Muscle of leg (tissue), 11 donors: ENCODE measurements around the gene SGPL1. TPM values are rescaled to one million over a fixed set of nuclear protein-coding genes. Genes with fewer than 3 reads are reported as not detected.

Source experiments
- DNase-seq: peaks from one replicate; pipeline ENCODE4 v3.0.0; 2013
- H3K27ac ChIP-seq: one replicate; pipeline ENCODE4 v1.5.1; 2013; ENCODE audit warnings: mild to moderate bottlenecking, low read length, control low read depth
- H3K27me3 ChIP-seq: one replicate; pipeline ENCODE4 v1.6.1; 2013; ENCODE audit warnings: low read length; ENCODE audit not compliant: control insufficient read depth, insufficient read depth
- H3K36me3 ChIP-seq: one replicate; pipeline ENCODE4 v1.6.1; 2013; ENCODE audit warnings: low read length; ENCODE audit not compliant: control insufficient read depth, insufficient read depth
- H3K4me1 ChIP-seq: one replicate; pipeline ENCODE4 v1.6.1; 2013; ENCODE audit warnings: low read length; ENCODE audit not compliant: control insufficient read depth, insufficient read depth
- H3K4me3 ChIP-seq: one replicate; pipeline ENCODE4 v1.5.1; 2013; ENCODE audit warnings: low read length, control low read depth
- H3K9me3 ChIP-seq: replicated peaks from 2 replicates; pipeline ENCODE4 v1.6.1; 2013; ENCODE audit warnings: low read depth, low read length; ENCODE audit not compliant: control insufficient read depth
- WGBS: methylation state at CpG from one replicate; pipeline ENCODE4 v1.1.5; 2013; ENCODE audit warnings: missing lambda C conversion rate; ENCODE audit not compliant: insufficient coverage; 5-methylcytosine and 5-hydroxymethylcytosine counted together
- polyA plus RNA-seq, 8 donors: library from polyadenylated mRNA; unstranded; fragments of 120-200 nt; gene quantifications; one replicate each; pipeline versions ENCODE4 v1.2.1 to v1.2.3, GENCODE V29; 2013; ENCODE audit warnings: inconsistent platforms in 1 of 8, low replicate concordance in 1 of 8; ENCODE audit not compliant: insufficient read length in 8 of 8, insufficient read depth in 1 of 8
- total RNA-seq: library from RNA; stranded (reverse); fragments of 120-200 nt; gene quantifications from one replicate; pipeline ENCODE4 v1.2.4, GENCODE V29; 2013

Gene SGPL1
- total and polyA plus RNA-seq, 9 donors, result 17.4 to 29.1 (median 23.5) TPM

GRCh38 chr10:70837660-70838059, 21.9 kb downstream of the SGPL1 start:
- no CpG with 5 or more reads among the region's 3 CpGs for WGBS
- H3K4me1 ChIP-seq, result no peaks in the 10 kb centered on the region
- no peaks in the 10 kb centered on the region for H3K27me3 ChIP-seq
- no peak for DNase-seq
- peaks cover 5% of the 10 kb centered on the region for H3K36me3 ChIP-seq
- peaks cover 2% of the 10 kb centered on the region for H3K9me3 ChIP-seq
- no peak overlapping the region for H3K27ac ChIP-seq
- H3K4me3 ChIP-seq, result no peak overlapping the region

DNA sequence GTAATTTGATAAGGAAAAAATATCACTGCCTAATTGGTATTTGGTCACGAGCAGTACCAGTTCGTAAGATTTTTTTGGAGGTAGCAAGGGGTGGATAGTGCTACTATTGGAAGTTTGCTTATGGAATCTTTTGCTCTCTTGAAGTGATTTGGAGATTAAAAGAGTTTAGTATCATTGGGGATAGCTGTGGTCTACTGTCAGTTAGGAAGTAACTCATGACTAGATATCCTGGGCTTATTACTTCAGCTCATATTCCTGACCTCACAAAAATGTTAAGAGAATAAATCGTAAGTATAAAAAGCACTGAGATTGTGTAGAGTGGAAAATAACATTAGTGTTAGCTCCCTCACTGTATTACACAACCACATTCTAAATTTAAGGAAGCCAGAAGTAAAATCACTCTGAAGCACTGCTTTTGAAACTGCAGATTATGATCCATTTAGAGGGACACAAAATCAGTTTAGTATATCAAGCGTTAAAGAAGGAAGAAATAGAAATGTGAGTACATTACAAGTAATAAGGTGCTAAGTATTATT, 22.6 kb downstream of the SGPL1 start:
- H3K27me3 ChIP-seq, result no peaks in the 10 kb centered on the region
- 100% methylated on average over 1 of the region's 4 CpGs for WGBS

GRCh38 chr10:70840836-70841235, 25.1 kb downstream of the SGPL1 start:
- Histone ChIP-seq H3K9me3 (peaks cover 2% of the 10 kb centered on the region), H3K27ac (no peak overlapping the region), H3K27me3 (no peaks in the 10 kb centered on the region), H3K4me3 (no peak overlapping the region), H3K4me1 (no peaks in the 10 kb centered on the region), H3K36me3 (peaks cover 13% of the 10 kb centered on the region)
- DNase-seq, result no peak
- no CpG with 5 or more reads among the region's 2 CpGs for WGBS

More for the DNA sequence above, 22.6 kb downstream of the SGPL1 start:
- H3K9me3 ChIP-seq, result peaks cover 2% of the 10 kb centered on the region
- DNase-seq, result no peak
- H3K4me1 ChIP-seq, result no peaks in the 10 kb centered on the region
- no peak overlapping the region for H3K27ac ChIP-seq
- peaks cover 6% of the 10 kb centered on the region for H3K36me3 ChIP-seq
- no peak overlapping the region for H3K4me3 ChIP-seq

DNA sequence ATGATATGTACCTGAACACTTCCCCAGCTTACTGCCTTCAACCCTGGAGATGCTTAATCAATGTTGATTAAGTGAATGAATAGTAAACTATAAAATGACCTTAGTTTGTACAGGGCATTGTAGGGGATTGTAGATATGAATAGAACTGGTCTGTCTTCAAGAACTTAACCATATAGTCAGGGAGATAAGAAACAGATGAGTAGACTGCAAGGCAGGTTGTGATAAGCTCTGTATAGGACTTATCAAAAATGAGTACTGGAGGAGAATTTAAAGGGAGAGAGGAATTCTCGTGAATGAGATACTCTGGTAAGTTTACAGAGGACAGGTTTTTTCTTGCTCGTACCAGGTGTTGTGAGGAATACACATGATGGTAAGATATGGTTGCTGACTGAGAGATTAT, 27.6 kb downstream of the SGPL1 start:
- WGBS, result 85% methylated on average over 2 of the region's 2 CpGs
- H3K27ac ChIP-seq, result no peak overlapping the region
- no peak overlapping the region for H3K4me3 ChIP-seq
- no peak for DNase-seq
- H3K36me3 ChIP-seq, result peaks cover 14% of the 10 kb centered on the region
- H3K27me3 ChIP-seq, result no peaks in the 10 kb centered on the region
- H3K4me1 ChIP-seq, result no peaks in the 10 kb centered on the region
- no peaks in the 10 kb centered on the region for H3K9me3 ChIP-seq

GRCh38 chr10:70843776-70844489, 28.2 kb downstream of the SGPL1 start:
- no peak overlapping the region for H3K27ac ChIP-seq
- no CpG with 5 or more reads among the region's 2 CpGs for WGBS
- H3K9me3 ChIP-seq, result no peaks in the 10 kb centered on the region
- DNase-seq, result no peak
- no peaks in the 10 kb centered on the region for H3K27me3 ChIP-seq
- H3K4me1 ChIP-seq, result no peaks in the 10 kb centered on the region
- H3K36me3 ChIP-seq, result peaks cover 14% of the 10 kb centered on the region
- H3K4me3 ChIP-seq, result no peak overlapping the region

GRCh38 chr10:70845256-70845655, 29.5 kb downstream of the SGPL1 start:
- Histone ChIP-seq H3K27ac (no peak overlapping the region), H3K27me3 (no peaks in the 10 kb centered on the region), H3K36me3 (peaks cover 12% of the 10 kb centered on the region), H3K4me3 (no peak overlapping the region), H3K4me1 (no peaks in the 10 kb centered on the region), H3K9me3 (no peaks in the 10 kb centered on the region)
- whole genome bisulfite sequencing, result no CpG with 5 or more reads among the region's 2 CpGs
- no peak for DNase-seq

GRCh38 chr10:70845816-70846215, 30.1 kb downstream of the SGPL1 start:
- Histone ChIP-seq H3K4me1 (no peaks in the 10 kb centered on the region), H3K4me3 (no peak overlapping the region), H3K27me3 (no peaks in the 10 kb centered on the region), H3K36me3 (peaks cover 12% of the 10 kb centered on the region), H3K27ac (no peak overlapping the region), H3K9me3 (no peaks in the 10 kb centered on the region)
- no peak for DNase-seq
- no CpG with 5 or more reads among the region's 1 CpG for WGBS

DNA sequence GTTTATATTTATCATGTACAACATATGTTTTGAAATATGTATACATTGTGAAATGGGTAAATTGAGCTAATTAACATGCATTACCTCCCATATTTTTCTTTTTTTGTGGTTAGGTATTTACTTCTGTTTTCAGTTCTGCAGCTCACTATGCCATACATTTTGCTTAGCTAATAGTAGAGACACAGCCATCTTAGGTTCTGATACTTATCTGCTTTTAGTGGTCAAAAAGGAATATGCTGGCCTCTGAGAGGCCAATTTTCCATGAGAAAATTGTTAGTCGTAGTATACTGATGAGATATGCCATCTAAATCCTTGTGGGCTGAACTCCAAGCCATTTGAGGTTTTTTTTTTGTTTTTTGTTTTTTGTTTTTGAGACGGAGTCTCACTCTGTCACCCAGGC, 31.0 kb downstream of the SGPL1 start:
- 100% methylated on average over 1 of the region's 2 CpGs for WGBS
- Histone ChIP-seq H3K27me3 (no peaks in the 10 kb centered on the region), H3K4me3 (no peak overlapping the region), H3K36me3 (peaks cover 20% of the 10 kb centered on the region), H3K4me1 (no peaks in the 10 kb centered on the region), H3K9me3 (no peaks in the 10 kb centered on the region), H3K27ac (no peak overlapping the region)
- DNase-seq, result no peak

DNA sequence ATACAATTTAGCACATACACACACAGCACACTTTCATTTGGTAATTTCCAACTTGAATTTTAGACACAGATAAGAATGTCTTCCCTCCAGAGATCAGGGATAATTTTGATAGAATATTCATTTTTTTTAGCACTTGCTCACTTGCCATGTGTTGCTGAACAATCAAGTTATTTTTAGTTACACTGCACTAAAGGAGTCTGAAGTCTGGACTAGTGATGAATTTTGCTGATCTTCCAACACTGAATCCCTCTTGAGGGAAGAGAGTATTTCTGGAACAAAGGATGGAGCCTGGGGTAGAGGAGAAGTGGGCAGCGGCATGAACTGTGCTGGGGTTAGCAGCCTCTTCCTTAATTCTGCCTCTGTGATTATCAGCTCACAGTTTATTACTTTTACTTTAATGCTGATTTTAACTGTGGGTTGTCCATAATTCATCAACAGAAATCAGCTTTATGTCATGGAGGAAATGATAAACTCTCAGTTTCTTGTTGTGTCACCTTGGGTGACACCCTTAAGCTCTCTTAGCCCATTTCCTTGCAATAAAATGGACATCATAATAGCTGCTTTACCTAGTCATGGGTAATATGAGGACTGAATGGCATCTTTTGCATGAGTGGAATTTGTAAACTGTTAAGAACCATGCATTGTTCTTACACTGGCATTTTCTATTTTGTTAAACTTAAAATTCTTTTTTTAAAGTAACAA, 32.1 kb downstream of the SGPL1 start:
- Histone ChIP-seq H3K4me3 (no peak overlapping the region), H3K27ac (no peak overlapping the region), H3K36me3 (peaks cover 21% of the 10 kb centered on the region), H3K27me3 (no peaks in the 10 kb centered on the region), H3K4me1 (no peaks in the 10 kb centered on the region), H3K9me3 (no peaks in the 10 kb centered on the region)
- peak; percentile 49 for DNase-seq
- WGBS, result no CpG with 5 or more reads among the region's 1 CpG

DNA sequence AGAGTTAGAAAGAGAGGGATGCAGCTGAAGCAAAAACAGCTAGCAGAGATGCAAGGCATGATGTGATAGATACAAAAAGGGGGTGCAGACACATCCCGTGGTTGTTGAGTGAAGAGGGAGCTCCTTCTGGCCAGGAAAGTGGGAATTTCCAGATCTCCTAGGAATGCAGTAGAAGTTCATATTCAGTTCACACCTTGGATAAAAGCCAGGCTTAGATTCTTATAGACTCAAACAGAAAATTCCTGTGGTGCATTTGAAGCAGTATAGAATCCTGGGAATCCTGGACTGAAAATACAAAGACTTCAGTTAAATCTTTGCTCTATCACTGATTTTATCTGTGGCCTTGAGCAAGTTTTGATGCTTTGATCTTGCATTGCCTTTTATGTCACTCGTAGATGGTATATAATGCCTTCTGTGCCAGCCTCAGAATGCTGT, 33.9 kb downstream of the SGPL1 start:
- Histone ChIP-seq H3K36me3 (peaks cover 31% of the 10 kb centered on the region), H3K4me3 (no peak overlapping the region), H3K27ac (no peak overlapping the region), H3K9me3 (no peaks in the 10 kb centered on the region), H3K27me3 (no peaks in the 10 kb centered on the region), H3K4me1 (no peaks in the 10 kb centered on the region)
- WGBS, result 88% methylated on average over 1 of the region's 2 CpGs
- peak; percentile 71 for DNase-seq
